Activated CD4-positive, alpha-beta T cell treated with anti-CD3 and anti-CD28 coated beads, Interleukin-2, amount 10 ng/mL, durations not matched to agents 24 days and 14 days (primary cell): ENCODE data around the gene FNDC3B. TPM values are rescaled to one million over a fixed set of nuclear protein-coding genes. Genes with fewer than 3 reads are reported as not detected.
A peak's percentile ranks its signal among the peaks of the same experiment; 100 is the strongest.

ENCODE experiments used
- DNase-seq: peaks from one replicate; pipeline ENCODE4 v3.0.0; 2022
- H3K27ac Mint-ChIP-seq: one replicate; pipeline ENCODE4 v1.8.0; 2022; ENCODE audit warnings: mild to moderate bottlenecking, mixed read lengths
- H3K27me3 Mint-ChIP-seq: one replicate; pipeline ENCODE4 v1.8.0; 2022; ENCODE audit warnings: mixed read lengths
- H3K36me3 Mint-ChIP-seq: one replicate; pipeline ENCODE4 v1.8.0; 2022; ENCODE audit warnings: low read depth, mild to moderate bottlenecking, mixed read lengths
- H3K4me1 Mint-ChIP-seq: one replicate; pipeline ENCODE4 v1.8.0; 2021; ENCODE audit warnings: mixed read lengths
- H3K4me3 Mint-ChIP-seq: one replicate; pipeline ENCODE4 v1.8.0; 2022; ENCODE audit warnings: mild to moderate bottlenecking, moderate library complexity, mixed read lengths
- H3K9me3 Mint-ChIP-seq: one replicate; pipeline ENCODE4 v1.8.0; 2021; ENCODE audit warnings: mixed read lengths
- intact Hi-C: fragments of 100-400 bp; cut with micrococcal nuclease; formaldehyde crosslinking; loops from one replicate; pipeline ENCODE4 v1.15.1; 2023
- total RNA-seq: library from RNA; stranded (reverse); gene quantifications from 2 replicates; pipeline ENCODE4 v1.2.3, GENCODE V29; 2022

FNDC3B gene
- total RNA-seq, 1 donor from 2014 or later = 19.6 TPM

DNA sequence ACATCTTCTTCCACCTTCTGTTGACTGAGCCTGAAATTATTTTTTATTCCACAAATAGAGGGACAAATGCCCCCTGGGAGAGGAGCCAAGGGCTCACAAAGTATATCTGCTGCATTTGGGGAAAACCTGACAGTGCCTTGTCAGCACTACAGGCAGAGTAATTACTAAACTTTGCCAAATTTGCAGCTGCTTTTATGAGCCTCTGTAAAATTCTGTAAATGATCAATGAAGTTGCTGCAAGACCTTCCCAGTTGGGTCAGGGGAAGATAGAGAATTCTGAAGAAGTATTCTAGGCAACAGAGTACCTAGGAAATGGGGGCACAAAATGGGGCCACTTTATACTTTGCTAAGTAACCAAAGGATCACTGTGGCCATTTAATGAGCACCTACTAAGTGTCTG lies 398.3 kb downstream of the FNDC3B start:
- Mint-ChIP-seq H3K4me3 (no peak overlapping the region), H3K36me3 (no peaks in the 10 kb centered on the region), H3K27me3 (peaks cover 44% of the 10 kb centered on the region), H3K9me3 (peaks cover 17% of the 10 kb centered on the region), H3K27ac (no peak overlapping the region), H3K4me1 (no peaks in the 10 kb centered on the region)
- no peak for DNase-seq
- intact Hi-C loops = no loop called here

DNA sequence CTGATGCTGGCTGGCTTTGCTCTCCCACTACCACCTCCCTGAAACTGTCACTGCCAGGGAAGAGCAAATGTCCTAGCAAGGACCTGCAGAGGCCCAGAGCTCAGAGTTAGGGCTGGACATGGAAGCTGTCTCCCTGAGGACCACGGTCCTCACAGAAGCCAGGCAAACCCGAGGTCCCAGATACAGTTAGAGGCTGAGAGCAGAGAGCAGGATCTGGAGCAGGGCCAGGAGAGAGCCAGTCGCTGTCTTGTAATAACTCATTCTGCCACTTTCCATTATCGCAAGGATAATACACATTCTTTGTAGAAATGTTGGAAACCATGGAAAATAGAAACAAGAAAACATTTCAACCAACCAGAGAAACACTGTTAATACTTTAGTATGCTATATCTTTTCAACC lies 398.8 kb downstream of the FNDC3B start:
- H3K4me1 Mint-ChIP-seq = no peaks in the 10 kb centered on the region
- H3K27me3 Mint-ChIP-seq = peaks cover 49% of the 10 kb centered on the region
- peaks cover 17% of the 10 kb centered on the region for H3K9me3 Mint-ChIP-seq
- H3K27ac Mint-ChIP-seq = no peak overlapping the region
- H3K4me3 Mint-ChIP-seq = no peak overlapping the region
- no peak for DNase-seq
- intact Hi-C loops = no loop called here
- no peaks in the 10 kb centered on the region for H3K36me3 Mint-ChIP-seq

DNA sequence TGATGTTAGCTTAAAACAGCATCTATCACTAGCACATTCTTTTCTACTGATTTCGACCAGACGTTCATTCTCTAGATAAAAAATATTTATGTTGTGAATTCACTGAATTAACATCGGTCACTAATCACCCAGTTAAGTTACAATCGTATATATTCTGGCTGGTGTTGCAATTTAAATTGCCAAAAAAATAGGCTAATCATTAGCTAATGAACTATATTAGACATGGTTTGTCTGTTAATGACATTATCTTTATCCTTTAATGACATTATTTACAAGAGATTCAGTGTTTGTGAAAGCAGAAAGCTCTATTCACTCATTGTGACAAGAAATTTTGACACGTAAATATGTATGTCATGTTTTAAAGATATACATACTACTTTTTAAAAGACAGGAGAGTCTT lies 402.2 kb downstream of the FNDC3B start:
- Mint-ChIP-seq H3K27ac (no peak overlapping the region), H3K27me3 (peaks cover 60% of the 10 kb centered on the region), H3K9me3 (peaks cover 8% of the 10 kb centered on the region), H3K4me3 (no peak overlapping the region), H3K4me1 (no peaks in the 10 kb centered on the region), H3K36me3 (peaks cover 2% of the 10 kb centered on the region)
- intact Hi-C loops = no loop called here
- DNase-seq = no peak

DNA sequence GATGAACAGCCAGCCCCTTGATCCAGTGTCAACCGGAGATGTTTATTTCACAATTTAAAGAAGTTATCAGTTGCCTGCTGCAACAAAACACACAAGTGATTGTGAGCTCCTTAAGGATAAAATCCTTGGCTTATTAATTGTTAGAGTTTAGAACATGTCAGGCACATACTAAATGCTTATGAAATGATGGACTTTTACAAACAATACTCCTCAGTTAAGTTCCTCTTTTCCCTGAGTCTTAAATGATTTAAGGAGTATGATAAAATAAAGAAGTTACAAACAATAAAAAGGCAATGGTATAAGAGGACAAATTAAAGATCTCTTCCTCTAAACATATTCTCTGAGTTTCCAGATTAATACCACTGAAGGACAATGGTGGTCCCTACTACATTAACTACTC lies 403.2 kb downstream of the FNDC3B start:
- peaks cover 14% of the 10 kb centered on the region for H3K9me3 Mint-ChIP-seq
- H3K36me3 Mint-ChIP-seq = peaks cover 8% of the 10 kb centered on the region
- no peak overlapping the region for H3K4me3 Mint-ChIP-seq
- intact Hi-C loops = no loop called here
- H3K27me3 Mint-ChIP-seq = peaks cover 70% of the 10 kb centered on the region
- H3K4me1 Mint-ChIP-seq = peaks cover 6% of the 10 kb centered on the region
- no peak for DNase-seq
- no peak overlapping the region for H3K27ac Mint-ChIP-seq

DNA sequence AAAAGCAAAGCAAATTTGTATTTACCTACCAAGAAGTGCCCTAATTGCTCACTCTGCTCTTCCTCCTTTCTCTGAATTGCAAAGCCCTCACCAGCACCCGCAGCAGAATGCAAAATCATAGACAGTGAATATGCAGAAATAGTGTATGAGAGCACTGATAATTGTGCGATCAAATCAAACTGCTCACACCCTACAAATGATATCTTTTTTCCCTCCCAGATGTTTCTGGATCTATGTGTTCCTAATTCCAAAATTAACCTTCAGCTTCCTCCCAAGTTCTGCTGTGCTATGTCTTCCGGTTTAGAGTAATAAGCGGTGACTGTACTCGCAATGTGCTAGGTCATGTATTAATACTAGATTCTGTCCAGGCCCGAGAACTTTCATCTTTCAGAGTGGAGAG lies 405.4 kb downstream of the FNDC3B start:
- no peak overlapping the region for H3K27ac Mint-ChIP-seq
- peaks cover 29% of the 10 kb centered on the region for H3K9me3 Mint-ChIP-seq
- peaks cover 22% of the 10 kb centered on the region for H3K4me1 Mint-ChIP-seq
- DNase-seq = no peak
- H3K4me3 Mint-ChIP-seq = no peak overlapping the region
- intact Hi-C loops = loop anchor here (5.0 kb wide), 1 partner anchor 952 kb away; the partner anchor contains the start of gene NLGN1
- H3K27me3 Mint-ChIP-seq = peaks cover 76% of the 10 kb centered on the region
- H3K36me3 Mint-ChIP-seq = peaks cover 12% of the 10 kb centered on the region

DNA sequence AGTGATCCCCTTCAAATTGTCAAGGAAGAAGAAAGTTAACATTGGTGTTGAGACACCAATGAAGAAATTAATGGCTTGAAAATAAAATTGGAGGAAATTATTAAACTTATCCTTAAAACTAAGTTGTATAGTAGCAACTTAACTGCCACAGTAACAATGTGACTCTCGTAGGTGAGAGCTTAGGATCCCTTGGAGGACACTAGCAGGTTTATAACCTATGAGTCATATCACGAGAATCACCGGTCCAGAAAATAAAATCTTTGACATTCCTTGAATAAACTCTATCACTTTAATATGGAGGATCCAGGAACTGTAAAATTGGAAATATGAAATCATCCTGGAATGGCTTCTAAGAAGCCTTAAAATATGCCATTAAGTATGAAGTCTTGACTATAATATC lies 406.8 kb downstream of the FNDC3B start:
- intact Hi-C loops = loop anchor here (5.0 kb wide), 1 partner anchor 951 kb away; the partner anchor contains the start of gene NLGN1
- peaks cover 29% of the 10 kb centered on the region for H3K9me3 Mint-ChIP-seq
- no peak for DNase-seq
- H3K4me1 Mint-ChIP-seq = peaks cover 26% of the 10 kb centered on the region
- no peak overlapping the region for H3K4me3 Mint-ChIP-seq
- H3K27ac Mint-ChIP-seq = no peak overlapping the region
- peaks cover 81% of the 10 kb centered on the region for H3K27me3 Mint-ChIP-seq
- peaks cover 12% of the 10 kb centered on the region for H3K36me3 Mint-ChIP-seq

DNA sequence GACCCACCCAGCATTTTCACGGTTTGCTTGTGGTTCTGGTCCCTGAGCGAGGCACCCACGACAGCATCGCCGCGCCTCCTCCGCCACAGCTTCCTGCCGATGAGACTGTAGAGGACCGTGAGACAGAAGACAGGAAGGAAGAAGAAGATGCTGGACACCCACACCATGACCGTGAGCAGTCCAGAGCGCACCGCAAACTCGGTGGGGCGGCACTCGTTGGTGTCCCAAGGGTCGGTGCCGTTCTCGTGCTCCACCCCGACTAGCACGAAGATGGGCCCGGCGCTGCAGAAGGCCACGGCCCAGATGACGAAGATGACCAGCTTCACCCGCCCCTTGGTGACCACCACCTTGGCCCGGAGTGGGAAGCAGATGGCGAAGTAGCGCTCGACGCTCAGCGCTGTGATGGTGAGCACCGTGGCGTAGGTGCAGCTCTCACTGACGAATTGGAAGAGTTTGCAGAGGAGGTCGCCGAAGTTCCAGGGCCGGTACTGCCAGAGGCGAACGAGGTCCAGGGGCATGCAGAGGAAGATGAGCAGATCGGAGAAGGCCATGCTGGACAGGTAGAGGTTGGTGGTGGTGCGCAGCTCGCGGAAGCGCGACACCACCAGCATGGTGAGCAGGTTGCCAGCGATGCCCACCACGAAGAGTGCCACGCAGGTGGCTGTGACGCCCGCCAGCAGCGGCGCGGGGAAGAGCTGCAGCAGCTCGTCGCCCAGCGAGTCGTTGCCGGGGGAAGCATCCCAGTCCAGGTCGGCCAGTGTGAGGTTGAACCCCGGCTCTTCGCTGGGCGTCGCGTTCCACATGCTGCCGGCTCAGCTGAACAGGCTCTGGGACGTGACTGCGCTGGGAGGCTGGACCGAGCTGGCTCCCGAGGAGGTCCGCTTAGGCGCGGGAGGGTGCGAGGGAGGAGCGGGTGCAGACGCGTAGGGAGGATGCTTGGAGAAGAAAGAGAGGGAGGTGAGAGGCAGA lies 408.5 kb downstream of the FNDC3B start, which contains the start of gene GHSR:
GHSR (minus strand) TSS at position 846 of the 969 bp plus-strand sequence; CDS start at position 803, 43 bp downstream.
- H3K9me3 Mint-ChIP-seq = peaks cover 29% of the 10 kb centered on the region
- peak; percentile 70 for DNase-seq
- H3K27ac Mint-ChIP-seq = peak within 1 kb of the TSS; percentile 31
- peaks cover 78% of the 10 kb centered on the region for H3K27me3 Mint-ChIP-seq
- intact Hi-C loops = loop anchor here (5.0 kb wide), 1 partner anchor 949 kb away; the partner anchor contains the start of gene NLGN1
- H3K36me3 Mint-ChIP-seq = peaks cover 12% of the 10 kb centered on the region
- H3K4me3 Mint-ChIP-seq = peak within 1 kb of the TSS; percentile 78
- peaks cover 26% of the 10 kb centered on the region for H3K4me1 Mint-ChIP-seq

DNA sequence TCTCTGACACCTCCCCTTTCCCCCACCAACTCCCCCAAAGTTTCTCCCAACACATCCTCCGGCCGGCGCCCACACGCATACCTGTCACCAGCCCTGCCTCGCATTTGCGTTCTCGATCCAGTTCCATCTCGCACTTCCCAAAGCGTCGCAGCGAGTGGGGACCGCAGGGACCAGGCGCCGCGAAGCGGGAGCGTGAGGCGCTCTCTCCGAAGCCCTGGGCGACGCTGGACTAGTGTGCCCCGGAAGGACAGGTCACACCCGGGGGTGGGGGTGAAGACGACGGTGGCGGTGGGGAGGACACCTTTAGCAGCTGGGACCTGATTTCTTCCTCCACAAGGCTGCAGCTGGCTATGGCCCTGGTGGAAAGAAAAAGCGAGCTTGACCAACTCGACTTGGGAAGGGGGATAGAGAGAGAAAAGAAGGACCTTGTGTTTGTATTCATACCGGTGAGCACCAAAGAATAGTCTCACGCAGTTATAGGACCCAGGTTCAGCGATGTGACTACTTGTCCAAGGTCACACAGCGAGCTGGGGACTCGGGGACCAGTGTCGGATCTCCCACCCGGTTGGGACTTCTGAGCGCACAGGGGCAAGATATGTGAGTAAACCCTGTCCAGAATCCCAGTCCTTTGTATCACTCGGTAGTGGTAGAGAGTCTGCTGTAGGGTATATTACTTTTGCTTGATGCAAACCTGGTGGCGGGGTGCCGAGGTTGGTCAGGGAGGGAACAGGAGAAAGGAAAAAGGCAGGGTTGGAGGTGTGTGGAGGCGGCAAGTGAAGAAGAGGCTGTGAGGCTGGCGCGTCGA lies 409.5 kb downstream of the FNDC3B start:
- peak; percentile 57 for DNase-seq

DNA sequence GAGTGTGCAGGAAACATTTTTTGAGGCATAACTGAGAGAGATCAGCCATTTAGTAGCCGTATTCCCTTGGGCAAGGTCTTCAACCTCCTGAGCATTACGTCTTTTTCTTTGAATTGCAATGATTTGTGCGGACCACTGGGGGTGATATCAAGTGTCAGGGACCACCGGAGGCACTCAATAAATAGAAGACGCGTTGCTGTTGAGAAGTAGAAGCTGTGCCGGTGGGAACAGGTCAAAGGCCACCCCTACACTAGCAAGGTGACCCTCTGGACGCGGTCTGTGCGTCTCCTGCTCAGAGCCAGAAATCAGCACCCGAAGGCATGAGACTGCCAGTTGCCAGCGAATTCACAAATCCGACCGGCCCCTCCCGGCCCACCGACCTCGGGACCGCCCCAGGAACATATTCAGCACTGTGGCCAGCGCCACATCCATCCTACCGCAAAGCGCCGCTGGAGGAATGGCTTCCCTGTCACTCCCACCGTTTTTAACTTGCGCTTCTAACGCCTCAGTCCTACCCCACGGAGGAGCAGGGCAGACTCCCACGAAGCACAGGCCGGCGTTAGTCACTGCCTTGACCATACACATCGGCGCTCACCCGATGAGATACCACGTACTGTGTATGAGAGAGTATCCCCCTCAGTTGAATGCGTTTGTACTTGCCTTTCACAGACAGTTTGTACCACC lies 410.2 kb downstream of the FNDC3B start:
- H3K4me1 Mint-ChIP-seq = peaks cover 26% of the 10 kb centered on the region
- DNase-seq = peak; percentile 76
- intact Hi-C loops = loop anchor here (5.0 kb wide), 1 partner anchor 948 kb away; the partner anchor contains the start of gene NLGN1
- H3K27ac Mint-ChIP-seq = no peak overlapping the region
- peaks cover 29% of the 10 kb centered on the region for H3K9me3 Mint-ChIP-seq
- H3K36me3 Mint-ChIP-seq = peaks cover 12% of the 10 kb centered on the region
- H3K4me3 Mint-ChIP-seq = peak overlapping the region; percentile 78
- H3K27me3 Mint-ChIP-seq = peaks cover 84% of the 10 kb centered on the region

More for the DNA sequence above, 409.5 kb downstream of the FNDC3B start:
- Mint-ChIP-seq H3K27me3 (peaks cover 80% of the 10 kb centered on the region), H3K4me3 (peak overlapping the region; percentile 78), H3K27ac (no peak overlapping the region), H3K36me3 (peaks cover 12% of the 10 kb centered on the region), H3K4me1 (peaks cover 26% of the 10 kb centered on the region), H3K9me3 (peaks cover 29% of the 10 kb centered on the region)
- intact Hi-C loops = loop anchor here (5.0 kb wide), 1 partner anchor 948 kb away; the partner anchor contains the start of gene NLGN1

Other genes with a start within 250 kb of the FNDC3B start
- gene PLD1, start 229.1 kb upstream of the FNDC3B start, total RNA-seq = 0.09 TPM in 1 of 2 replicates, not detected in the other
- not detected in 2 replicates for gene TMEM212, start 196.2 kb upstream of the FNDC3B start, total RNA-seq